ENCODE data around the gene DENND1B. TPM values are rescaled to one million over a fixed set of nuclear protein-coding genes. Genes with fewer than 3 reads are reported as not detected.

The DENND1B gene
- total RNA-seq, 1 donor from 2014 or later, result 19.2 TPM

DNA sequence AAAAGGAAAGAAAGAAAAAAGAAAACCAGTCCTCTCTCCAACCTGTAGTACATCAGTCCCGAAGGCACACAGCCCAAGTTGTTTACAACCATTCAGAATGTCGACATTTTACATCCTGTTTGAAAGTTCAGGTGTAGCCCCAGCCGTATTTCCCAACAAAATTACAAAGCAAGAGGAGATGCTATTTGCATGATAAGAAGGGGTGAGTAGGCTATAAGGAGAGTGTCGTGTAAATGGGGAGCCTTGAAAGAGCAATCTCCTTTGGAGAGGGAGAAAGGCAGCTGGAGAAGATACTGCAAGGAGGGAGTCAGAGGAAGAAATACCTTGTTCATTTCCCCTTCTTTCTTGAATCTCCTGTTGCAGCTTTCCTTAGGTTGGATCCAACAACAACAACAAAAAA is 35.5 kb upstream of the DENND1B start:
- no peaks in the 10 kb centered on the region for H3K36me3 Mint-ChIP-seq (ENCODE audit: low read depth)
- TF ChIP-seq, protein P1, sequence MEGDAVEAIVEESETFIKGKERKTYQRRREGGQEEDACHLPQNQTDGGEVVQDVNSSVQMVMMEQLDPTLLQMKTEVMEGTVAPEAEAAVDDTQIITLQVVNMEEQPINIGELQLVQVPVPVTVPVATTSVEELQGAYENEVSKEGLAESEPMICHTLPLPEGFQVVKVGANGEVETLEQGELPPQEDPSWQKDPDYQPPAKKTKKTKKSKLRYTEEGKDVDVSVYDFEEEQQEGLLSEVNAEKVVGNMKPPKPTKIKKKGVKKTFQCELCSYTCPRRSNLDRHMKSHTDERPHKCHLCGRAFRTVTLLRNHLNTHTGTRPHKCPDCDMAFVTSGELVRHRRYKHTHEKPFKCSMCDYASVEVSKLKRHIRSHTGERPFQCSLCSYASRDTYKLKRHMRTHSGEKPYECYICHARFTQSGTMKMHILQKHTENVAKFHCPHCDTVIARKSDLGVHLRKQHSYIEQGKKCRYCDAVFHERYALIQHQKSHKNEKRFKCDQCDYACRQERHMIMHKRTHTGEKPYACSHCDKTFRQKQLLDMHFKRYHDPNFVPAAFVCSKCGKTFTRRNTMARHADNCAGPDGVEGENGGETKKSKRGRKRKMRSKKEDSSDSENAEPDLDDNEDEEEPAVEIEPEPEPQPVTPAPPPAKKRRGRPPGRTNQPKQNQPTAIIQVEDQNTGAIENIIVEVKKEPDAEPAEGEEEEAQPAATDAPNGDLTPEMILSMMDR (IDR thresholded peaks at IDR 0.05), result no peak
- no peak overlapping the region for H3K27ac Mint-ChIP-seq
- ChIA-PET CTCF (no interaction called here), POLR2A (no interaction called here)
- peaks cover 5% of the 10 kb centered on the region for H3K4me1 Mint-ChIP-seq
- intact Hi-C loops (cut with micrococcal nuclease), result no loop called here
- no peak for DNase-seq
- no peak overlapping the region for H3K4me3 Mint-ChIP-seq
- ATAC-seq (ENCODE audit: low read depth), result no peak
- no peaks in the 10 kb centered on the region for H3K9me3 Mint-ChIP-seq
- H3K27me3 Mint-ChIP-seq, result peaks cover 3% of the 10 kb centered on the region

GRCh38 chr1:197808880-197809279 is 33.6 kb upstream of the DENND1B start:
- ChIA-PET CTCF (no interaction called here), POLR2A (interaction anchor here (0.8 to 1.1 kb wide), 2 partner anchors 10 to 33 kb away, joined by 4 to 5 read pairs; partner anchors contain the start of gene DENND1B)
- TF ChIP-seq, protein P1 (IDR thresholded peaks at IDR 0.05), result no peak
- DNase-seq (no peak), ATAC-seq (ENCODE audit: low read depth) (peak; percentile 40)
- intact Hi-C loops (cut with micrococcal nuclease), result no loop called here
- H3K27me3 Mint-ChIP-seq, result peaks cover 3% of the 10 kb centered on the region
- H3K4me3 Mint-ChIP-seq, result no peak overlapping the region
- peaks cover 5% of the 10 kb centered on the region for H3K4me1 Mint-ChIP-seq
- H3K9me3 Mint-ChIP-seq, result no peaks in the 10 kb centered on the region
- no peaks in the 10 kb centered on the region for H3K36me3 Mint-ChIP-seq (ENCODE audit: low read depth)
- H3K27ac Mint-ChIP-seq, result no peak overlapping the region

- intact Hi-C loops (cut with micrococcal nuclease), result no loop called here
- ATAC-seq (ENCODE audit: low read depth) (no peak), DNase-seq (no peak)
- H3K36me3 Mint-ChIP-seq (ENCODE audit: low read depth), result no peaks in the 10 kb centered on the region
- no peak overlapping the region for H3K4me3 Mint-ChIP-seq
- TF ChIP-seq, protein P1 (IDR thresholded peaks at IDR 0.05), result no peak
- ChIA-PET CTCF (no interaction called here), POLR2A (no interaction called here)
- peaks cover 5% of the 10 kb centered on the region for H3K4me1 Mint-ChIP-seq
- no peaks in the 10 kb centered on the region for H3K9me3 Mint-ChIP-seq
- no peak overlapping the region for H3K27ac Mint-ChIP-seq
- H3K27me3 Mint-ChIP-seq, result peaks cover 3% of the 10 kb centered on the region
Measured at GRCh38 chr1:197807739-197808453, 32.6 kb upstream of the DENND1B start.

GRCh38 chr1:197807216-197807615 is 31.9 kb upstream of the DENND1B start:
- H3K4me1 Mint-ChIP-seq, result peaks cover 5% of the 10 kb centered on the region
- ChIA-PET CTCF (no interaction called here), POLR2A (no interaction called here)
- no peaks in the 10 kb centered on the region for H3K36me3 Mint-ChIP-seq (ENCODE audit: low read depth)
- intact Hi-C loops (cut with micrococcal nuclease), result no loop called here
- no peak overlapping the region for H3K27ac Mint-ChIP-seq
- no peak overlapping the region for H3K4me3 Mint-ChIP-seq
- H3K9me3 Mint-ChIP-seq, result no peaks in the 10 kb centered on the region
- DNase-seq, result no peak
- TF ChIP-seq, protein P1 (IDR thresholded peaks at IDR 0.05), result no peak
- H3K27me3 Mint-ChIP-seq, result peaks cover 3% of the 10 kb centered on the region
- ATAC-seq (ENCODE audit: low read depth), result no peak

DNA sequence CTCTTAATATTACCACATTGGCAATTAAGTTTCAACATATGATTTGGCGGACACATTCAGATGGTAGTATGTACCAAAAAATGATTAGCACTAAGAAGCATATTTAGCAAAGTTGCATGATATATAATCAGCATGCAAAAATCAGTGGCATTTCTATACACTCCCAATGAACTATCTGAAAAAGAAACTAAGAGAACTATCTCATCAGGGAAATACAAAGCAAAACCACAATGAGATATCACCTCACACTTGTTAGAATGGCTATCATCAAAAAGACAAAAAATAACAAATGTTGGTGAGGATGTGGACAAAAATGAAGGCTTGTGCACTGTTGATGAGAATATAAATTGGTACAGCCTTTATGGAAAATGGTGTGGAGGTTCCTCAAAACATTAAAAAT is 31.4 kb upstream of the DENND1B start:
- Mint-ChIP-seq H3K27me3 (peaks cover 3% of the 10 kb centered on the region), H3K4me3 (no peak overlapping the region), H3K9me3 (peaks cover 3% of the 10 kb centered on the region), H3K4me1 (peaks cover 5% of the 10 kb centered on the region), H3K36me3 (ENCODE audit: low read depth) (no peaks in the 10 kb centered on the region), H3K27ac (no peak overlapping the region)
- ATAC-seq (ENCODE audit: low read depth), result no peak
- ChIA-PET CTCF (no interaction called here), POLR2A (no interaction called here)
- no peak for DNase-seq
- intact Hi-C loops (cut with micrococcal nuclease), result no loop called here
- TF ChIP-seq, protein P1 (IDR thresholded peaks at IDR 0.05), result no peak
